A549 (cell line): ENCODE results near the gene CLDN6.

Source experiments
- BCL3 ChIP-seq: fragments of >200 bp; sonication (Bioruptor Twin); formaldehyde crosslinking; IDR thresholded peaks from 3 replicates; pipeline ENCODE4 v1.6.1; 2016
- CHD4 ChIP-seq: fragments of 200-600 bp; sonication (generic); IDR thresholded peaks from 2 replicates; pipeline ENCODE4 v1.6.1; 2016; ENCODE audit warnings: antibody characterized with exemption, mild to moderate bottlenecking, borderline replicate concordance
- CTCF ChIP-seq: fragments of >200 bp; sonication (Bioruptor Twin); formaldehyde crosslinking; IDR thresholded peaks from 3 replicates; pipeline ENCODE4 v1.5.1; 2016
- EP300 ChIP-seq, 2 experiments: fragments of >200 bp; sonication (Bioruptor Twin); formaldehyde crosslinking; IDR thresholded peaks; 2 replicates in 1 of 2; 3 replicates in 1 of 2; pipeline ENCODE4 v1.6.1; 2016 to 2017
- HMGXB4 ChIP-seq: fragments of 250-450 bp; sonication (Bioruptor Pico); IDR thresholded peaks from 2 replicates; pipeline ENCODE4 v1.5.0; 2021; ENCODE audit warnings: mild to moderate bottlenecking, moderate library complexity, borderline replicate concordance
- MAX ChIP-seq: IDR thresholded peaks from 2 replicates; pipeline ENCODE4 v1.6.1; 2012
- NPAS2 ChIP-seq: fragments of 250-450 bp; sonication (Bioruptor Pico); IDR thresholded peaks from 2 replicates; pipeline ENCODE4 v1.8.0; 2022; ENCODE audit warnings: mild to moderate bottlenecking, moderate library complexity, borderline replicate concordance
- NR3C1 ChIP-seq: fragments of >200 bp; sonication (Bioruptor Twin); formaldehyde crosslinking; IDR thresholded peaks from 3 replicates; pipeline ENCODE4 v1.6.1; 2017
- PBX3 ChIP-seq: IDR thresholded peaks from 2 replicates; pipeline ENCODE4 v1.6.1; 2012
- POLR2A ChIP-seq: IDR thresholded peaks from 2 replicates; pipeline ENCODE4 v1.6.1; 2012; ENCODE audit warnings: mild to moderate bottlenecking, low read length
- REST ChIP-seq: fragments of 200-600 bp; sonication (generic); IDR thresholded peaks from 2 replicates; pipeline ENCODE4 v1.6.1; 2016; ENCODE audit warnings: antibody characterized with exemption, mild to moderate bottlenecking, moderate library complexity
- SREBF2 ChIP-seq: fragments of 450-650 bp; IDR thresholded peaks from 2 replicates; pipeline ENCODE4 v1.6.1; 2014; ENCODE audit warnings: mild to moderate bottlenecking, moderate library complexity
- ZNF302 ChIP-seq: fragments of 250-450 bp; sonication (Bioruptor Pico); IDR thresholded peaks from 2 replicates; pipeline ENCODE4 v1.9.0; 2021; ENCODE audit warnings: inconsistent platforms, mild to moderate bottlenecking, moderate library complexity

GRCh38 chr16:3065742-3066439, 47.9 kb upstream of the CLDN6 start:
- TF ChIP-seq CHD4 (no peak), SREBF2 (no peak), CTCF (no peak), NR3C1 (no peak), NPAS2 (CRISPR knock-in tag) (no peak), POLR2A (no peak), PBX3 (no peak), HMGXB4 (CRISPR knock-in tag) (no peak), EP300 (IDR thresholded peaks at IDR 0.05) (no peak), MAX (no peak), BCL3 (no peak), REST (no peak), ZNF302 (CRISPR knock-in tag) (no peak)
